Fibroblast of lung (primary cell): ENCODE data around the gene SULF2.

Source experiments
- EZH2 ChIP-seq: IDR thresholded peaks from 2 replicates; pipeline ENCODE4 v1.5.1; 2012; ENCODE audit warnings: low read length, control low read depth, mild to moderate bottlenecking; ENCODE audit errors: missing control alignments
- TF ChIP-seq, protein P1 (sequence below), 2 donors: IDR thresholded peaks in 1 of 2; conservative IDR thresholded peaks in 1 of 2; 1 replicate in 1 of 2; 2 replicates in 1 of 2; pipeline ENCODE4 v1.5.1; 2011 to 2012; ENCODE audit warnings: low read length in 2 of 2, control low read depth in 1 of 2, inconsistent platforms in 1 of 2, low read depth in 1 of 2, mild to moderate bottlenecking in 1 of 2

DNA sequence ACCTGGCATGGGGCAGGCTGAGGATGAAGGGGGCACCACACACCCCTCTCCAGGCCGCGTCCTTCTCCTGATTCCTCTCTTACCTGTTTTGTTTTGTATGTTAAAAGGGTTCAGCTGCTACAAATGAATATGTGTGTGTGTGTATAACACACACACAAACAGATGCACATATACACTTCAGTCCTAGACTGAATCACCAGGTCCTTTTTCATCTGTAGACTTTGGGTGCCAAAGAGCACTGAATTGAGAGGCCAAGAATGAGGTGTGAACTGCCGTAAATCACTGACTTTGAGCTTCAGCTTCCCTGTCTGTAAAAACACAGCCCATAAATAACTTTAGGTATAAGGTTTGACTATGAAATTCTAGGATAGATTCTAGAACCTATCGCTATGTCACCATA is 40.5 kb downstream of the SULF2 start:
- TF ChIP-seq EZH2 = no peak
- TF ChIP-seq, protein P1, sequence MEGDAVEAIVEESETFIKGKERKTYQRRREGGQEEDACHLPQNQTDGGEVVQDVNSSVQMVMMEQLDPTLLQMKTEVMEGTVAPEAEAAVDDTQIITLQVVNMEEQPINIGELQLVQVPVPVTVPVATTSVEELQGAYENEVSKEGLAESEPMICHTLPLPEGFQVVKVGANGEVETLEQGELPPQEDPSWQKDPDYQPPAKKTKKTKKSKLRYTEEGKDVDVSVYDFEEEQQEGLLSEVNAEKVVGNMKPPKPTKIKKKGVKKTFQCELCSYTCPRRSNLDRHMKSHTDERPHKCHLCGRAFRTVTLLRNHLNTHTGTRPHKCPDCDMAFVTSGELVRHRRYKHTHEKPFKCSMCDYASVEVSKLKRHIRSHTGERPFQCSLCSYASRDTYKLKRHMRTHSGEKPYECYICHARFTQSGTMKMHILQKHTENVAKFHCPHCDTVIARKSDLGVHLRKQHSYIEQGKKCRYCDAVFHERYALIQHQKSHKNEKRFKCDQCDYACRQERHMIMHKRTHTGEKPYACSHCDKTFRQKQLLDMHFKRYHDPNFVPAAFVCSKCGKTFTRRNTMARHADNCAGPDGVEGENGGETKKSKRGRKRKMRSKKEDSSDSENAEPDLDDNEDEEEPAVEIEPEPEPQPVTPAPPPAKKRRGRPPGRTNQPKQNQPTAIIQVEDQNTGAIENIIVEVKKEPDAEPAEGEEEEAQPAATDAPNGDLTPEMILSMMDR (conservative IDR thresholded peaks at IDR 0.05 in 1 of 2, IDR thresholded peaks at IDR 0.05 in 1 of 2; ENCODE audit: low read depth in 1 of 2, low read length in 2 of 2) = no peak
